Astrocyte (in vitro differentiated cells and primary cell): ENCODE results near the gene KDM4B.

Experiments used
- EZH2 ChIP-seq: IDR thresholded peaks from 2 replicates; pipeline ENCODE4 v1.6.1; 2012; ENCODE audit warnings: mild to moderate bottlenecking, low read length, inconsistent platforms; ENCODE audit not compliant: insufficient read depth
- TF ChIP-seq, protein P1 (sequence below): IDR thresholded peaks from 2 replicates; pipeline ENCODE4 v1.5.1; 2011; ENCODE audit warnings: low read depth, mild to moderate bottlenecking, inconsistent platforms, low read length, moderate library complexity; ENCODE audit not compliant: insufficient read depth

DNA sequence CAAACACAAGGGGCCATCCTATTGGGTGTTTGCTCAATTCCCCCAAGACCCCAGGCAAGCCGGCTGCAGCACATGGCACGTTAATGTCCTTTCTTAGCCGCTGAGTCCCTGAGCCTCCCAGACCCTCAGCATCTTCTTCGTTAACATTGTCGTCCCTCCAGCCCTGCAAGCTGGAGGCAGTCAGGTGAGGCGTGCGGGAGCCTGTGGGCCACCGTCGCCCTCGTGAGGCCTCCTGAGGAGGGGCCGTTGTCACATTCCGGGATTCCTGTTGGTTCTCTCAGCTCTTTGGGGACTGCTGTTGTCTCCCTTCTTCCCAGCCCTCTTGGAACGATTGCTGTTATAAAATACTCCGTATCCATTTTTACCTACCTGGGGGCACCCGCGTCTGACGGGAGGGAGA, 140.6 kb downstream of the KDM4B start:
- TF ChIP-seq, protein P1, sequence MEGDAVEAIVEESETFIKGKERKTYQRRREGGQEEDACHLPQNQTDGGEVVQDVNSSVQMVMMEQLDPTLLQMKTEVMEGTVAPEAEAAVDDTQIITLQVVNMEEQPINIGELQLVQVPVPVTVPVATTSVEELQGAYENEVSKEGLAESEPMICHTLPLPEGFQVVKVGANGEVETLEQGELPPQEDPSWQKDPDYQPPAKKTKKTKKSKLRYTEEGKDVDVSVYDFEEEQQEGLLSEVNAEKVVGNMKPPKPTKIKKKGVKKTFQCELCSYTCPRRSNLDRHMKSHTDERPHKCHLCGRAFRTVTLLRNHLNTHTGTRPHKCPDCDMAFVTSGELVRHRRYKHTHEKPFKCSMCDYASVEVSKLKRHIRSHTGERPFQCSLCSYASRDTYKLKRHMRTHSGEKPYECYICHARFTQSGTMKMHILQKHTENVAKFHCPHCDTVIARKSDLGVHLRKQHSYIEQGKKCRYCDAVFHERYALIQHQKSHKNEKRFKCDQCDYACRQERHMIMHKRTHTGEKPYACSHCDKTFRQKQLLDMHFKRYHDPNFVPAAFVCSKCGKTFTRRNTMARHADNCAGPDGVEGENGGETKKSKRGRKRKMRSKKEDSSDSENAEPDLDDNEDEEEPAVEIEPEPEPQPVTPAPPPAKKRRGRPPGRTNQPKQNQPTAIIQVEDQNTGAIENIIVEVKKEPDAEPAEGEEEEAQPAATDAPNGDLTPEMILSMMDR: no peak
- TF ChIP-seq EZH2: no peak
